Omental fat pad (tissue), 4 donors: ENCODE results near the gene EHBP1. TPM values are rescaled to one million over a fixed set of nuclear protein-coding genes. Genes with fewer than 3 reads are reported as not detected.

ENCODE experiments used
- ATAC-seq: fragments of 150-250 bp; one replicate; pipeline ENCODE4 v1.9.1; 2016; ENCODE audit warnings: mild to moderate bottlenecking, moderate library complexity; ENCODE audit not compliant: low FRiP score
- DNase-seq: peaks from one replicate; pipeline ENCODE4 v3.0.0-alpha.2; 2019; ENCODE audit warnings: low spot score
- small RNA-seq: library from RNA; depleted of rRNA; stranded (forward); fragments of <200 nt; gene quantifications from one replicate; pipeline ENCODE3, GENCODE V24; 2016
- total RNA-seq, 4 donors: library from RNA; depleted of rRNA; stranded (reverse); fragments of >200 nt; gene quantifications; one replicate each; pipeline ENCODE4 v1.1.0, GENCODE V29; 2016
- TF ChIP-seq, protein P1 (sequence below), 3 donors: fragments of 450-650 bp; IDR thresholded peaks; one replicate each; pipeline ENCODE4 v1.5.1; 2016 to 2017; ENCODE audit warnings: antibody characterized with exemption in 3 of 3, mild to moderate bottlenecking in 3 of 3, moderate library complexity in 2 of 3

Gene EHBP1
- total RNA-seq, 4 donors from 2014 or later, result 60.9 to 91.3 (median 78.6) TPM

DNA sequence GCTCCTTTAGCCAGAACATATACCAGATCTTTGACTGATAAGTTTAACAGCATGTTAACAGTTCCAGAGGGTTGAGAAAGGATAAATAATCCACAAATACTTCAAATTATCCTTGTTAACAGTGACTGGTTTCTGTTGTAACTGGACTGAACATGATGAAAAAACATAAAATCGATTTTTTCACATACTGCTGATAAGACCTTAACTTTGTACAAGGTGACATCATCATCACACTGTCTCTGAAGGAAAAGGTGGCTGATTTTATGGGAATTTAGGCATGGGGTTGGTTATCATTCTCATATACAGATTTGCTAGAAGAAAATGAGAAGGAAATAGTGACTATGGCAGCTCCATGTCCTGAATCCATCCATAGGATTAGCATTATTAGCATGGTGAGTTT, 381.2 kb downstream of the EHBP1 start:
- TF ChIP-seq, protein P1, sequence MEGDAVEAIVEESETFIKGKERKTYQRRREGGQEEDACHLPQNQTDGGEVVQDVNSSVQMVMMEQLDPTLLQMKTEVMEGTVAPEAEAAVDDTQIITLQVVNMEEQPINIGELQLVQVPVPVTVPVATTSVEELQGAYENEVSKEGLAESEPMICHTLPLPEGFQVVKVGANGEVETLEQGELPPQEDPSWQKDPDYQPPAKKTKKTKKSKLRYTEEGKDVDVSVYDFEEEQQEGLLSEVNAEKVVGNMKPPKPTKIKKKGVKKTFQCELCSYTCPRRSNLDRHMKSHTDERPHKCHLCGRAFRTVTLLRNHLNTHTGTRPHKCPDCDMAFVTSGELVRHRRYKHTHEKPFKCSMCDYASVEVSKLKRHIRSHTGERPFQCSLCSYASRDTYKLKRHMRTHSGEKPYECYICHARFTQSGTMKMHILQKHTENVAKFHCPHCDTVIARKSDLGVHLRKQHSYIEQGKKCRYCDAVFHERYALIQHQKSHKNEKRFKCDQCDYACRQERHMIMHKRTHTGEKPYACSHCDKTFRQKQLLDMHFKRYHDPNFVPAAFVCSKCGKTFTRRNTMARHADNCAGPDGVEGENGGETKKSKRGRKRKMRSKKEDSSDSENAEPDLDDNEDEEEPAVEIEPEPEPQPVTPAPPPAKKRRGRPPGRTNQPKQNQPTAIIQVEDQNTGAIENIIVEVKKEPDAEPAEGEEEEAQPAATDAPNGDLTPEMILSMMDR (IDR thresholded peaks at IDR 0.05), result no peak
- ATAC-seq (no peak), DNase-seq (no peak)

DNA sequence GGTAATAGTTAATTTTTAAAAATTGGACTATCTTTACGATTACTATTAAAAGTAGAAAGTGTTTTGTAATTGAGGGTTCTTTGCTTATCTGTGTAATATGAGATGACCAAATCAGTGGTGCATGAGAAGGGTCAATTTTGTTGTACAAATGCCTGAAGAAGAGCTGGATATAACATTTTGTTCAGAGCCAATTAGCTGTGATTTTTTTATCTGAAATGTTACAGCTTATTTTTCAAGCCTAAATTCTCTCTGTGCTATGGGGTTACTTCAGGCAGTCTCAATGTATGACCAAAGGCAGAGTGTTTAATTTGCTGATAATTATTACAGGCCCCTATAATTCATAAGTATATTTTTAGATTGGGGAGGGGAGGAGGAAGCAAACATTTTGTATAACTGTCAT, 386.9 kb downstream of the EHBP1 start:
- ATAC-seq (no peak), DNase-seq (no peak)
- TF ChIP-seq, protein P1 (IDR thresholded peaks at IDR 0.05), result no peak

DNA sequence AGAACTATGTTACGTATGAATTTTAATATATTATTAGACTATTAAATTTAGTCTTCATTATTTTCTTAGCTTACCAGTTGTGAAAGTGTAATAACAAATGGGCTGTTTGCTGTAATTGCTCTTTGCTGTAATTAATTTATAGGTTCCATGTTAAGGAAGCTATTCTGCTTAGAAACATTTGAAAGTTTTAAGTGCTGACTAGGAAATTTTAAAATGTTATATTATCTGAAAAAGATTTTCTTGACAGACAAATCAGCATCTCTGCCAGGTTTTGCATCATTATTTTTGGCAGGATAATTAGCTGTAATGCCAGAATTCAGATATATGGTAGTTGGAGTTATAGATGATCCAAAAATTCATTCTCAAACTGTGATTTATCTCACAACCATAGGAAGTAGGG, 387.3 kb downstream of the EHBP1 start:
- TF ChIP-seq, protein P1 (IDR thresholded peaks at IDR 0.05), result no peak
- ATAC-seq (no peak), DNase-seq (no peak)

DNA sequence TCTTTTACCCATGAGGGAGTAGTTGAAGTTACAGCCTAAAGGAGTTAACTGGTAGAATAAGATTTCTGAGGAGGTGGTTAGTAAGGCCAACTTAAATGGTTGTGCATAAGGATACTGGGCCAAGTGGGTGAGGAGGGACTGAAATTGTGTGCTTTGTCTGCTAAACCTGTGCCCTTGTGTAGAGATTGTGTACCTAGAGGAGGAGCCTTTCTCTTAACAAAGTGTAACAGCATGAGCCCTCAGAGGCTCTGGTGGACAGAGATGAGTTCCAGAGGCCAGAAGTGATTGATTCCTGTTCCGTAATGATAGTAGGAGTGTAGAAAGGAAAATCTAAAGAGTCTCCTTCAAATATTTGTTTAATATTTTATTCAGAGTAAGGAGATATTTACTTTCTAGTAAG, 388.0 kb downstream of the EHBP1 start:
- TF ChIP-seq, protein P1 (IDR thresholded peaks at IDR 0.05), result no peak
- DNase-seq (no peak), ATAC-seq (no peak)

Small RNA genes within 50 kb of the gene (small RNA-seq; reads per million reads assigned to genes)
- not detected for gene RF00019

Other genes starting within 250 kb of the EHBP1 start
- 1 to 10 TPM in 3 of 4 donors, under 1 TPM in 1; 0.95 to 1.5 (median 1.2) TPM for gene TMEM17, start 199.5 kb upstream of the EHBP1 start, total RNA-seq